ENCODE measurements around the gene RGS6. TPM values are rescaled to one million over a fixed set of nuclear protein-coding genes. Genes with fewer than 3 reads are reported as not detected.
"Not testable (repeated sequence)": the region's sequence is repeated elsewhere in the genome, so short reads cannot be mapped to it uniquely, and the experiment has no call there.

RGS6 gene
- total RNA-seq, 1 donor from 2014 or later = 22.4 TPM

DNA sequence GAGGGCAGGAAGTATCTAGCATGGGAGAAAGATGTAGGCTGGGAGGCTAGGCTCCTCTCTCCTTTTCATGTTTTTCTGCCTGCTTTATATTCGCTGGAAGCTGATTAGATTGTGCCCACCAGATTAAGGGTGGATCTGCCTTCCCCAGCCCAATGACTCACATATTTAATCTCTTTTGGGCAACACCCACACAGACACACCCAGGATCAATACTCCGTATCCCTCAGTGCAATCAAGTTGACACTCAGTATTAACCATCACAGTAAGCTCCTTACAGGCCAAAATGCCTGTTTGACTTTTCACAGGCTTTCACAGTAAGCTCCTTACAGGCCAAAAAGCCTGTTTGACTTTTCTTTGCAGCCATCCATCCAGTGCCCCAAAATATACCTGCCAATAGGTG is 9.4 kb downstream of the RGS6 start:
- intact Hi-C loops (cut with DNase I); DNase-seq (ENCODE audit: low spot score): not testable (repeated sequence)

DNA sequence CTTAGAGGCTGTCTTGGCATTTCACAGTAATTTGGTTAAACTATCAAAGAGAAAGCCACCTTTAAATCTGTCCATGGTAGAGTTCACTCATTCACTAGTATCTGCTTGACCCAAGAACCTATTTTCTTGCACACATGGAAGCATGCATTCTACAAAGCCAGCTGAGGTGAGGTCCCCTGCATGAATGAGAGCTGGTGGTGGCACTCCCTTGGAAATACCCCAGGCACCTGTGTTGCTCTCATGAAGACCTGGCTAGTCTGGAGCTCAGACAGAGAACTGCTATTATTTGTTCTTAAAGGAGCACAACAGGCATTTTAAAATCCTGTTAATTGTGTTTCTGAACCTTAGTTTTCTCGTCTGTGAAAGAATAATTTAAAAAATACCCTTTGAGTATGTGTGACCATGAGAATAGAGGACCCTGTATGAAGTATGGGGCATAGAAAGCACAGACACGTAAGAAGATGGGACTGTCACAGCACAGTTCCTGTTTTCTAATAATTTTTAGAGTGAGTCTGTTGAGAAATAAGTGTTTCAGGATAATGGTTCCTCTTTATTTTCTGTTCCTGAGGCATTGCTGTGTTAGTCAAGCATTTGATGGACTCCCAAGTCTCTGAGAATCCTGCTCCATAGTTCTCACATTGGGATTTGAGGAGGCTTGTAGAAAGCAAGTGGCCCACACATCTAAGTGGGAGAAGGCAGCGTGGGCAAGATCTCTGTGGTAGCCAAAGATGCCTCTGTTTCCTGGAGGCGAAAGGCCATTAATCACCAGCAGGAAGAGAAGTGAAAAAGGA is 10.9 kb downstream of the RGS6 start:
- DNase-seq (ENCODE audit: low spot score) = no peak
- intact Hi-C loops (cut with DNase I) = no loop called here

DNA sequence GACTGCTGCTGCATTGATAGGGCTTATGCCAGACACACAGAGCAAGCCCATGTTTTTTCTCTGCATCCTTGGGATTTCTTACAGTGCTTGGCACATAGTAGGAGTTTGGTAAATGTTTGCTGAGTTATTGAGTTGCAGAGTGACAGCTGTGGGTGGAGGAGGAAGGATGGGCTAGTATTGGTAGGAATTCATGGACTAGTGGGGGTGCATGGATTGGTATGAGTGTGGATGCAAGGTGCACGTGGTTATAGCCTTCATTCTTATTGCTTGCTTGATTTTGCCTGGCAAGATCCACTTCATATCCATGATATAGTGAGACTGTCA is 11.4 kb downstream of the RGS6 start:
- intact Hi-C loops (cut with DNase I) = no loop called here
- no peak for DNase-seq (ENCODE audit: low spot score)

DNA sequence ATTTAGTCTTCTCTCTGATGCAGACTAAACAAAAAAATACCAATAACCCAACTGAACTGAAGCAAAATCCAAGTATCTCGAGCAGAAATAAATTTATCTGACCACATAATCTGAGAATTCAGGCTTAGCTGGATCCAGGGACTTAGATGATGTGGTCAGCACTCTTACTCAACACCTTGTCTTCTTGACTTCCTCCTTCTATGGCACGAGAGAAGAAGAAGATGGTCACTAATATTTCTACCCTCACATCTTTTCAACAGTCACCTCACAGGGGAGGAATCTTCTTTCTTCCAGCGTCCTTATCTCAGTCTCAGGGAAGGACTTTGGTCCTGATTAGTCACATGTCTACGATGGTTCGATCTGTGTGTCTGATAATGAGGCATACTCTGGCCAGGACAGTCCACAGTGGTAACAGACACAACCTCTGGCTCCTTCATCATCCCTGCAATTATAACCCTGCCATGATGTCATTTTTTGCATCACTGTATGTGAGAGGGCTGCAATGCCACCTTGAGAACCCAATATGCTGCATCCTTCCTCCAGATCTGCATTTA is 15.8 kb downstream of the RGS6 start:
- intact Hi-C loops (cut with DNase I) = no loop called here
- DNase-seq (ENCODE audit: low spot score) = no peak

DNA sequence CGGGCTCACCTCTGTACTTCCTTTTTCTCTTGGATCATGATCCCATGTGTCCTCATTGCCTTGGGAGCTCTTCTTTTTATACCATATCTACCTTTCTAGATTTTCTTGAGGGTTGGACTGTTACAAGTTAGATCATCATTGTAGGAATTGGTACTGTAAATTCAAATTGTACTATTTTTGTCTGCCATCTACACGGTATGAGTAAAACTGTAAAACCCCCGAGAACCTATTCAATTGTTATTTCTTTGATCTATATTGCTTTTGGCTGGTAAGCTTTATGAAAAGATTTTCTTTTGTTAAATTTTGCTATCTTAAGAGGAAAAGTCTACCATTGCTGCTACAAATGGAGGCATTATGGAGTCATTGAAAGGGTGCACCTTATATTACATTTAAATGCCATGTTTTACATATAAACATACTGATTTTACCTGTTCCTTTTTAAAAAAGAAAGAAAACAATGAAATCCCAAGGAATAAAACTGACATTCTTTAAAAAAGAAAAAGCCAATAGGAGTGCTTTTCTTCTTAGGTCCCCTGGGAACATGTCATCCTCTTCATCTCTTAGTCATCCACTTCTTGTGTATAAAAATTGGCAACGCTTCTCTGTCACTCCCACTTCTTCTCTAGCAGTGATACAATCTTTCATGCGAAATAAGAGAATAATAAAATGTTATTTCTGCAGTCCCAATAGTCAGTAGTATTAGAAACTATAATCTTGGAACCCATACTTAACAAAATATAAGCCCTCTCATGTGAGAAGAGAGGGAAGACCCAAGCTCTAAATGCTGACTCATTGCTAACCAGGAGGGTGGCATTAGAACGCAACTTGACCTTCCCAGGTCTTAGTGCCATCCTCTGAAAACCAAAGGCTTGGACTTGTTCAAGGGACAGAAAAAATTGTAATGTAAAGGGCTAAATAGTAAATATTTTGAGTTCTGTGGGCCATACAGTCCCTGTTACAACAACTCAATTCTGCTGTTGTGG is 20.4 kb downstream of the RGS6 start:
- intact Hi-C loops (cut with DNase I) = no loop called here
- no peak for DNase-seq (ENCODE audit: low spot score)

DNA sequence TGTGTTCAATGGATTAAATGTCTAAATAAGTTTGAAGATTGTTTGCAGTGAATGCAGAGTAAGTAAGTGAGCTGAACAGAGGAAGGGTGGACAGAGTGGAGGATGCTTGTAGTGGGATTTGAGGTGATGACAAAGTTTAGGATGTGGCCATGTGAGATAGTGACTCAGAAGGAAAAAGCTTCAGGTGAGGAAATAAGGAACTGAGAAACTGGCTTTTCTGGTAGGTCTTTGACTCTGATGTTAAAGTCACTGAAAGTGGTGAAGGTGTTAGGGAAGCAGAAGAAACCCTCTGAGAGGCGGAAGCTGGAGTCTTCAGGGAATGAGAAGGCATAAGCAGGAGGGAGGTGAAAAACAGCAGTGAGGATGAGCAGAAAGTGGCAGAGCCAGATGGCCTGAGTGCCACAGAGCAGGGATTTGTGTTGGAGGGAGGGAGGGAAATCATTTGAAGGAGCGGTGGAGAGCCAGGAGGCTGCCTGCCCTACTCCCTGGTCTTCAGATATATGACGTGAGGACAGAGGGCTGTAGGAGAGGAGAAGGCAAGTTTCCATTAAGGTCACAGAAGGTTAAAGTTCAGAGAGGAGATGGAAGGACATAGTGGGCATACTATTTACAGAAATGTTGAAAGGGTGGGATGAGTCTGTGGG is 24.8 kb downstream of the RGS6 start:
- DNase-seq (ENCODE audit: low spot score) = no peak
- intact Hi-C loops (cut with DNase I) = no loop called here

DNA sequence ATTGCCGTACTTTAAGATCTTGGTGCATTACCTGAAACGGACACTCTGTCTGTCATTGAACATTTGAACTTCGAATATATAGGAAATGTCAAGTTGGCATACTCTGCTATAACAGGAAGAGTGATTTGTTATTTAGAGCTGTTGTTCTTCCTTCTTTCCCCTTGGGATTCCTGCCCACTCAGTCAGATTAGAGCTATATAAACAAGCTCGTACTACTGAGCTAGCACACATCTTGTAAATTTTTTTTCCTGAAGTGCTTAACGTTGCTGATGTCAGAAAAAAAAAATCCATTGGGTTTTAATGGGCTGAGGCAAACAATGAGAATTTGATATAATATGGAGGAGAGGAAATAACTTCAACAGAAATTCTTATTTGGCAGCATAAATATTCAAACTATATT is 26.8 kb downstream of the RGS6 start:
- intact Hi-C loops (cut with DNase I) = no loop called here
- DNase-seq (ENCODE audit: low spot score) = no peak

DNA sequence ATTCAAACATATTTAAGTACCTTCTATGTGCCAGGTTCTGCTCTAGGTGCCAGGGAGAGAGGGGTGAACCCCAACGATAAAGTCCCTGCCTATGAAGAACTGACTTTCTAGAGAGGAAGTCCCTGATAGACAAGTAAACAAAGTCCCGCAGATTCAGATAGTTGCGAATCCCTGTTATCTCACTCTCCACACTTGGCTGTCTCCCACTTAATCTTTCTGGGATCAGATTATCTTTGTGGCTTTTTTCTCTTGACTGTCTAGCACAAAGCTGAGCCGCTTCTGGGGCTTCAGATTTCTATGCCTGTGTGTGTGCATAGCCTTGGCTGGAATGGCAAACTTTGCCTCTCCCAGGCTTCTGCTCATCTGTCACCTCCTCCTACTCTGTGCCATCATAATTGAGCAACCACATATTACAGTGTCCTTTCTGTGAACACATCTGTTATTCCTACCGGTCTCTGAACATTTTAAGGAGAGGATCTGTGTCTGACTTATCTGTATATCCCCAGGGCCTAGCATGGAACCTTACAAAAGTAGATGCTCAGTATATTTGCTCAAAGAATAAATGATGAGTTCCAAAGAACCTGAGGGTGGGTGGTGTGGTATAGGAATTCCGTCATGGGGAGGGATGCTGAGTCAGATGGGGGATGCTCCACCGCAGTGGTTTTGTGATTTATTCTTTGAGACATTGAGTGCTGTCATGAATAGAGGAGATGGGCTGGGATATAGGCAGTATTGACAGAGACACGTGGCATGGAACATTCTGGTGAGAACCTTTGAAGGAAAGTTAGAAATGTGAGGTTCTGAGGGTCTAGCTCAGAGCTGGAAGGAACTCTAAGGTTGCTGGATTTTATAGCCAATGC is 28.5 kb downstream of the RGS6 start:
- DNase-seq (ENCODE audit: low spot score) = no peak
- intact Hi-C loops (cut with DNase I) = no loop called here

DNA sequence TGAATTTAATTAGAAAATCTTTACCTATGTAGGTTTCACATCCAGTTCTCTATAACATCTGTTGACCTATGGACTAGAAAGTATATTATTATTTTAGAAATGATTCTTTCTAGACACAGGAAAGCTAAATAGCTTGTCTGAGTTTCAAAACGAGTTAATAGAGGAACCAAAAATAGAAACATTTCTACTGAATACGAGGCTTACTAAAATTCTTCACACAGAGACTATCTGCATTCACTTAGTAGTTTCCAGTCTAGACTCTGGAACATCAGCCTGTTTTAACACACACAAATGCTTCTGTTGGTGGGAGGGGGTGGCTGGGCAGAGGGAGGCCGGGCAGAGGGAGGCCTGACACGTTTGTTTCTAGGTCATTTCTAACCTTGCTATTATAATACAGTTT is 29.7 kb downstream of the RGS6 start:
- intact Hi-C loops (cut with DNase I) = loop anchor here (2.0 kb wide), 1 partner anchor 59 kb away; no protein-coding TSS in a partner anchor
- no peak for DNase-seq (ENCODE audit: low spot score)

DNA sequence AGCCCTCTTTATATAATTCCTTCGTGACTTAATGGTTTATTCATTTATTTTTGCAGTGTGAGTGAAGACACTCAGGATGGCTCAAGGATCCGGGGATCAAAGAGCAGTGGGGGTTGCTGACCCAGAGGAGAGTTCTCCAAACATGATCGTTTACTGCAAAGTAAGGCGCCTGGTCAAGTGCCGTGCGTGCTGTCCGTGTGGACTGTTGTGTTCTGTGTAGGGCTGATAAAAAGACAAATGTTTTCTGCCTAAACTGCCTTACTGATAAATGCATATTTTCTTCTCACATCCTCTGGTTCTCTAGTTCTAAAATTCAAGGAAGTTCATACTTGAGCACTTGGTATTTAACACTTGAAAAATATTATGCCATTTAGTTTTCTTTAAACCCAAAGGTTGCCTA is 32.5 kb downstream of the RGS6 start:
- intact Hi-C loops (cut with DNase I) = no loop called here
- DNase-seq (ENCODE audit: low spot score) = no peak

DNA sequence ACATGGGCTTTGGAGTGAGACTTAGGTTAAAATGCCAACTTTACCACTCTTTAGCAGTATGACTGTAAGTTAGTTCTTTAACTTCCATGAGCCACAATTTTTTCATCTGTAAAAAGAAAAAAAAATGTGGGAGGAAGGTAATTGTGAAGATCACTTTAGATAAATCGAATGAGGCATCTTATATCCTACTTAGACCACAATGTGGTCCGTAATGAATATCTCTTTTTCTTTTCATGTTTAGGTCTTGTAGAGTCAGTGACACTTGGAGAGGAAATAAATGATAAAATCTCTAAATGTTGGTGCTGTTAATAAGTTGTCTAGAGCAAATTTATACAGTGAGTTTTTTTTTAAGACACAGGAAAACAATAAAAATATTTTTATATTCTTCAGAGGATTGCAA is 34.3 kb downstream of the RGS6 start:
- DNase-seq (ENCODE audit: low spot score) = no peak
- intact Hi-C loops (cut with DNase I) = no loop called here

DNA sequence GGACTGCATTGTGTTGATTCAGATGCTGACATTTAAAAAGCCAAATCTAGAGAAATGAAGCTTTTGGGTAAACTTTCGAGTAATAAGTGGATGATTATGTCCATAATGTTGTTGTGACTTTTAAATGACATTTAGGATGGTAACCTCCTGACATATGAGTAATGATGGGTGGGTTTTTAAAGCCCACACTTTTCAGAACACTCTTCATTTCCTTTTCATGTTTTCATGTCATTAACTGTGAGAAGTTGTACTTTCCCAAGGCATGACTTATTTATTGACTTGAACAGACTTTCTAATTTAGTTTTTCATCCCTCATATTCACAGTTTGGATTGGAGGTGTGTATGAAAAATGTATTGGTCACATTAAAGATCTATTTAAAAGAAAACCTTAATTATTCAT is 35.5 kb downstream of the RGS6 start:
- DNase-seq (ENCODE audit: low spot score) = no peak
- intact Hi-C loops (cut with DNase I) = no loop called here

DNA sequence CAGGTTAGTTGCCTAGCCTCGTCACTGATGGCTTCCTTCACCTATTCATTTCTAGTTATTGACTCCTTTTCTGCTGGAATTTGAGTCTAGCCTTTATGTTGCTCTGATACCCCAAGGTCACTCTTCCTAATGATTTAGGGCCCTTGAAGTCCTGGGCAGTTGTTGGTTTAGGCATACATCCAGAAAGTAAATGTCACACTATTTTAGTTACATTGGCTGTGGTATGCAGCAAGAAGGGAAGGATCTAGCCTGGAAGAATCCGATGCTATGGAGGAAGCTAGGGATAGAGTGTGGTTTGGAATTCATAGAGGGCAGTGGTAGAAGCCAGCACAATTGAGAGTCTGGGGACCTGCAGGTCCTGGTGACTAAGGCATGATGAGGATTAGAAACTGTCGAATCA is 38.0 kb downstream of the RGS6 start:
- intact Hi-C loops (cut with DNase I) = no loop called here

DNA sequence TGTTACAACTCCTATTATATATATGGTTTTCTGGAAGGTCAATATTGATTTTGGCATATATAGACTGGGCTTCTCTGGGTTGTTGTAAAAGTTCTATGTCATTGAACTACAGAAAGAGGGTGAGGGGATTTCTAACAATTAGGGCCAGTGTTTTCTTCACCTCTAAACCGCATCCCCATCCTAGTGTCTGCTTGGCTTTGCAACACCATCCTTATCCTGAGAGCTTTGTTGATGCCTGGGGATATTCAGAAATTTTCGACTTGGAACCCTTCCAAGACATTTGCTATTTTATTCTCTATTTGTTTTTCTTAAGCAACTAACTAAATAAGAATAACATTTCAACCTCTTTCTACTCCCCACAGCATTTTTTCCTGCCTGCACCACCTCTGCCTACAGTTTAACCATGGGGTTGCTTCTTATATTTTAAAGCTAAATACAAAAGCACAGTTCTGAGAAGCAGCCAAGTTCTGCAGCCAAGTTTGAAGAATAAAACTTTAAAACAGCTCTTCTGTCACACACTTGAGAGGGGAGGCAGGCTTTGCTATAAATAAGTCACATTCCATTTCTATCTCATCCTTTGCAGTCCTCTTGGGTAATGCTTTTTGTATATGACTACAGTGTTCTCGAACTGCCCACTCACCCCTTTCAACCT is 53.4 kb downstream of the RGS6 start:
- no peak for DNase-seq (ENCODE audit: low spot score)
- intact Hi-C loops (cut with DNase I) = loop anchor here (5.0 kb wide), 1 partner anchor 53 kb away; the partner anchor contains the start of gene RGS6

More for the DNA sequence above, 38.0 kb downstream of the RGS6 start:
- no peak for DNase-seq (ENCODE audit: low spot score)

DNA sequence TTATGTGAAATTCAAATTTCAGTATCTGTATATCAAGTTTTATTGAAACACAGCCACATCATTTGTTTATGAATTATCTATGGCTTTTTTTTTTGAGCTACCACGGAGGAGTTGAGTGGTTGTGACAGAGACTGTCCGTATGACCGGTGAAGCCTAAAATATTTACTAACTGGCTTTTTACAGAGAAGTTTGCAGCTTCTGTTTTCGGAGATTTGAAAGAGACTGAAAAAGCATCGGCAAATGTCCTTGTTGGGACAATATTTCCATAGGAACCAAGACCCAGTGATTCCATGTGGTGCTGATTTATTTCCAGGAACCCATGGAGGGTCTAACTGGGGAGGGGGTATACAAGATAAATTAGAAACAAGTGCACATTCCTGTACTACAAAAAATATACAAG is 56.2 kb downstream of the RGS6 start:
- intact Hi-C loops (cut with DNase I) = loop anchor here (5.0 kb wide), 1 partner anchor 56 kb away; the partner anchor contains the start of gene RGS6
- no peak for DNase-seq (ENCODE audit: low spot score)

DNA sequence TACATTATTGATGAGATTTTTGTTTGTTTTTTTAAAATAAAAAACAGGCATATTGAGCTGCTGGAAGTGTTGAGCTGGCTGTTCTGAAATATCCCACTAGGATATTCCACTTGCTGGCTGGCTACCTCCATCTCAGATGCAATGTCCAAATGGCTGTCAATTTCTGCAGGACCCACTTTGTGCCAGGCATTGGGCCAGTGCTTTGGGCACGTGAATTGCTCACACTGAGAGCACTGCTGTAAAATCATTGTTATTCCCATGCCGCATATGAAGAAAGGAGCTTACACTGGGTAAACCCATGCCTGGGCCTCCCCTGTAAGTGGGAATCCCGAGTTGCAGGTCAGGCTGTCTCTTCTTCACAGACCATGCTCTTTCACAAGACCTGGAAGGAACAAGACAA is 56.7 kb downstream of the RGS6 start:
- intact Hi-C loops (cut with DNase I) = loop anchor here (5.0 kb wide), 1 partner anchor 57 kb away; the partner anchor contains the start of gene RGS6
- DNase-seq (ENCODE audit: low spot score) = no peak

DNA sequence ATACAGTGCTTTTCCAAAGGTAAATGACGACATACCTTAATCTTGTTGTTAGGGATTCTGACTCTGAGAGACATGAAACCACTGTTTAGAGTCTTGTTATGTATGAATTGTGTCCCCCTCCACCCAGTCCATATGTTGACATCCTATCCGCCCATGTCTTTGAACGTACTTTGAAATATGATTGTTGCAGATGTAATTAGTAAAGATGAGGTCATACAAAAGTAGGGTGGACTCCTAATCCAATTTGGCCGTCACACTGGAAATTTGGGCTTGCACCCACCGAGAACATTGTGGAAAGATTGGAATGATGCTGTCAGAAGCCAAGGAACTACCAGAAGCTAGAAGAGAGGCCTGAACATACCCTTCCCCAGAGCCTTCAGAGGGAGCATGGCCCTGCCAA is 62.2 kb downstream of the RGS6 start:
- no peak for DNase-seq (ENCODE audit: low spot score)
- intact Hi-C loops (cut with DNase I) = no loop called here

DNA sequence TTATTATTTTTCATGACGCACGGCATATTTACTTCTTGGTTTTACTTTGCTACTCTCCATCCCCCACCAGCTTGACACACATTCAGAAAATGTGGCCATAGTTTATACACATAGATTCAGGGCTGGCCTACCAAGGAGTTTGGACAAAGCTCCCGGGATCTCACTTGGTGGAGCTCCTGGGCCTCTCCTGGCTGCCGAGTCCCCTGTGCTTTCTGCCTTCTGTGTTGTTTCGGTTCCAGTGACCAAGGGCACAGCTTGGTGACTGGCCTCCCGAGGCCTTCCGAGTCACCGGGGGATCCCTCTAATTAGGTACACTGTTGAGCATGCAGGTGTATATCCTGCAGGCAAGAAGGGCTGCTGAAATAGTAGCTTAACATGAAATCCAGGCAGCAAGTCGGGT is 63.5 kb downstream of the RGS6 start:
- no peak for DNase-seq (ENCODE audit: low spot score)
- intact Hi-C loops (cut with DNase I) = no loop called here
